ENCODE measurements around the gene FARS2.

FARS2 gene

DNA sequence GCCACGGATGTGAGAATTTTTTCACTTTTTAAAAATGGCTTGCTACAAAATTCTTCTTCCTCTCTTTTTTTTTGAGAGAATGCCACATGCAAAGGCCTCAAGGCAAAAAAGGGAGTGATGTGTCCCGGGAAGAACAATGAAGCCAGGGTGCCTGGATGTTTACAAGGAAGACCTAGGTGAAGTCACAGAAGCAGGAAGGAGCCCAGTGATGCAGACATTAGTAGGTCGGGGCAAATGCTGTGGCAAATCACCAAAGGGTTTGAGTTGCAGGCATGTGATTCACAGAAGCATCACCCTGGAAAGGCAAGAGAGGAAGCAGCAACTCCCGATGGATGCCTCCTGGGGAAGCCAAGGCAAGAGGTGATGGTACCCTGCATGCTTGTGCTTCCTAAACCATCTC, 46.8 kb downstream of the FARS2 start:
- Histone ChIP-seq H3K27ac (no peak overlapping the region), H3K9me3 (no peaks in the 10 kb centered on the region), H3K36me3 (no peaks in the 10 kb centered on the region), H3K4me1 (peaks cover 10% of the 10 kb centered on the region; the same call in 1 of the 2 replicates), H3K9ac (no peak overlapping the region), H3K27me3 (no peaks in the 10 kb centered on the region), H3K4me2 (no peak overlapping the region), H3K4me3 (no peak overlapping the region), H4K20me1 (peaks cover 21% of the 10 kb centered on the region; the same call in 1 of the 2 replicates)
- TF ChIP-seq Cebpa-rat (IDR thresholded peaks at IDR 0.05): no peak

DNA sequence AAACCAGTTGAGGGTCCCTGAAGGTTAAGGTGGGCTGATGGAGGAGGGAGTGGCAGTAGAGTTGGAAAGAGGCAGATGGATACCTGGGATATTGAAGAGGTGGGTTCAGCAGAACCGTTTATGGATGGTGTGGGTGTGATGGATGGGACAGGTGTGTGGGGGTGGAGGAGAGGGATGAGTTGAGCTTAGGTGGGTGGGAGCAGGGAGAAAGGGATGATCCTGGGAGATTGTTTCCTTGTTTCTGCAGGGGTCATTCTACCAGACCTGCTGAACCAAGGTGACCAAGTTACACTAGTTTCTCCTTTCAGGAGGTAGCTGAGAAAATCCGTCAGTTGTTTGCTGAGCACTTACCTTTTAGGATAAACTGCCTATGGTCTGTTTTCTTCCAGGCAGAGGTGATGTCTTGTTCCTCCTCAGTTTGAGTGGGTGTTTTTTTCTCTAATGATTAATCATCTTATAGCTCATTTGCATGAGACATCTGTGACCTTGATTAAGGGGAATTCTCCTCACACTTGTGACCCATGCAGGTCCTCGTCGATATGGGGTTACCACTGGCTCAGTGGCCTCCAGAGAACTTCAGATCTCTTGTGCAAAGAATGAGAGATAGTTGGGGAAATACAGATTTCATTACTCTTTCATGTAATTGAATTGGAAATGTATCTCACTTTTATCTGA, 53.0 kb downstream of the FARS2 start:
- Histone ChIP-seq H3K9ac (no peak overlapping the region), H3K9me3 (peaks cover 7% of the 10 kb centered on the region; the same call in 1 of the 2 replicates), H3K4me3 (no peak overlapping the region), H3K36me3 (no peaks in the 10 kb centered on the region), H3K27me3 (no peaks in the 10 kb centered on the region), H3K27ac (no peak overlapping the region), H3K4me1 (peaks cover 11% of the 10 kb centered on the region), H4K20me1 (peaks cover 22% of the 10 kb centered on the region; the same call in 1 of the 2 replicates), H3K4me2 (no peak overlapping the region)
- no peak for TF ChIP-seq Cebpa-rat (IDR thresholded peaks at IDR 0.05)

DNA sequence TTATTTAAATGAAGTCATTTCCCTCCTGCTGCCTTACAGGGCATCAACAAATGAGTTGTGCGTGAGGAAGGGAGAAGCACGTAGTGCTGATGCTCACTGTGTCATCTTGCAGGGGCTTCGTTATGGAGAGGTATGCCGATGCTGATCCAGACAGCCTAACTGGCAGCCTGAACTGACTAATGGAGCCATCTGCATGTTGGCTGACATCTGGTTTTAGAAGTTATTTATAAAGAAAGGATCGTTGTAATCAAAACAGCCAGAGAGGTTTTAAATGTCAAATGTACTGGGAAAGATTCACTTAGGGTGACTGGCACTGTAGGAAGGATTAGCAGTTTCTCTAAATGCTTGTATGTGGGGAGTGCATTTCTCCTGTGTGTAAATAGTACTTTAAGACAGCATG, 54.6 kb downstream of the FARS2 start:
- TF ChIP-seq Cebpa-rat (IDR thresholded peaks at IDR 0.05): no peak
- Histone ChIP-seq H3K9ac (no peak overlapping the region), H3K27me3 (no peaks in the 10 kb centered on the region), H3K4me3 (no peak overlapping the region), H3K4me2 (no peak overlapping the region), H3K9me3 (peaks cover 7% of the 10 kb centered on the region; the same call in 1 of the 2 replicates), H3K27ac (no peak overlapping the region), H3K4me1 (peaks cover 11% of the 10 kb centered on the region), H4K20me1 (peaks cover 22% of the 10 kb centered on the region; the same call in 1 of the 2 replicates), H3K36me3 (no peaks in the 10 kb centered on the region)

DNA sequence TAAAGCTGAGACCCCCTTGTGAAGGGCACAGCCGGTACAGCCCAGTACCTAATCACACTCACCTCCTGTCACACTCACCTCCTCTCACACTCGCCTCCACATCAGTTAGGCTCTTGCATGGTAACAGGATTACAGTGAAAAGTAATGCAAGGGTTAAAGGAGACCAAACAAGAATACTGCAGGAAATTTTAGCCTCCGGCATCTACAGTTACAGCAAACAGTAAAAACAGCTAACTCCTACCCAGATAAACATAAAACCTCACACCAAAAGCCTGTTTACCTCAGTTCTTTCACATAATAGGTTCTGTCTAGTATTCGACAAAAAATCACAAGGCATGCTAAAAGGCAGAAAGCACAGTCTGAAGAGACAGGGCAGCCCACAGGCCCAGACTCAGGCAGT, 55.6 kb downstream of the FARS2 start:
- no peak overlapping the region for H3K27ac ChIP-seq
- H3K36me3 ChIP-seq: no peaks in the 10 kb centered on the region
- peaks cover 22% of the 10 kb centered on the region; the same call in 1 of the 2 replicates for H4K20me1 ChIP-seq
- peak overlapping the region; percentile 46; the same call in 1 of the 2 replicates for H3K4me2 ChIP-seq
- H3K9me3 ChIP-seq: peaks cover 7% of the 10 kb centered on the region; the same call in 1 of the 2 replicates
- H3K9ac ChIP-seq: no peak overlapping the region
- H3K4me1 ChIP-seq: peaks cover 11% of the 10 kb centered on the region
- H3K4me3 ChIP-seq: no peak overlapping the region
- no peak for TF ChIP-seq Cebpa-rat (IDR thresholded peaks at IDR 0.05)
- H3K27me3 ChIP-seq: no peaks in the 10 kb centered on the region

DNA sequence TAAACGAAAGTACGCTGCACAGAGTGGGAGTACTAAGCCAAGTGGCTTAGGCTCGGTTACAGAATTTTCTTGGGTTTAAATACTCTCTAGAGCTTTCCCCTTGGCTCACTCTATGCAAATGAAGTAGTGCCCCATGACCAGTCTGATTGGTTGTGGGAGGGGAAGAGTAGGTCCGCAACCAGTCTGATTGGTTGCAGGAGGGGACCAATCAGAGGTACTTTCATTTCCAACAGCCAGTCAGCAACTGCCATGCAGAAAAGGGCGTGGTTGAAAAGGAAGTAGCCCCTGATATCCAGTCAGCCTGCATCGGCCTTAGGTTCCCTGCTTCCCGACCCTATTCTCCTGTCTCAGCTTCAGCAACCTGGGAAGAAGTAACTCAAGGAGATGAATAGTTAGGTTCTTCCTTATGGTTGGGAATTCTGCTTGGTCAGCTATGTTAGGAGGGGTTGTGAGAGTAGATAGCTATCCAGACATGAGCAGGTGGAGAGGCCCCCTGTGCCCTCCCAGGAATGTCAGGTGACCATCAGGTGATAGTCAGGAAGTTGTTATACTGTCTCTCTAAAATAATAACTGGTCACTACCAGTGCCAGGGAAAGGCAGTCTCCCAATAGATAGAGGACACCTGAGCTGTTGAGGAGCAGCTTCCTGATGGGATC, 57.4 kb downstream of the FARS2 start:
- H4K20me1 ChIP-seq: peaks cover 15% of the 10 kb centered on the region; the same call in 1 of the 2 replicates
- no peak overlapping the region for H3K9ac ChIP-seq
- H3K27me3 ChIP-seq: no peaks in the 10 kb centered on the region
- peaks cover 11% of the 10 kb centered on the region for H3K4me1 ChIP-seq
- H3K27ac ChIP-seq: no peak overlapping the region
- no peak overlapping the region for H3K4me3 ChIP-seq
- H3K4me2 ChIP-seq: no peak overlapping the region
- peaks cover 5% of the 10 kb centered on the region; the same call in 1 of the 2 replicates for H3K36me3 ChIP-seq
- no peak for TF ChIP-seq Cebpa-rat (IDR thresholded peaks at IDR 0.05)
- peaks cover 14% of the 10 kb centered on the region for H3K9me3 ChIP-seq

DNA sequence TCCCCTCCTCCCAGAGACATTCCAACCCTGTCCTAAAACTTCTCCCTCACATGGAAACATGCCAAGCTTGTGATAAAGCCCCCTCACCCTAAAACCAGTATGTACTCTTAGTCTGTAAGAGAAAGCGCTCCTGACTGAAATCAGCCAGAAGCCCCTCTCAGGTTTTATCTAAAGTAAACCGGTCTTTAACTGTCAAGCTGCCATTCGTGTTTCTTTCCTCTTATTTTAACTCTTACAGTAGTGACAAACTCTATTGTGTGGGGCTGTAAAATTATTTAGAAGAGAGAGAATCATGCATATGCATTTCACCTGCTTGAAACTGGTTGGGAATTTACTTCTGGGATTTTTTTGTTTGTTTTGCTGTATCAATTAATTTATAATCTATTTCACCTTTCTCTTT, 62.7 kb downstream of the FARS2 start:
- no peak overlapping the region for H3K9ac ChIP-seq
- H3K9me3 ChIP-seq: peaks cover 28% of the 10 kb centered on the region
- TF ChIP-seq Cebpa-rat (IDR thresholded peaks at IDR 0.05): no peak
- no peaks in the 10 kb centered on the region for H3K4me1 ChIP-seq
- H3K27me3 ChIP-seq: no peaks in the 10 kb centered on the region
- H3K27ac ChIP-seq: no peak overlapping the region
- H4K20me1 ChIP-seq: no peaks in the 10 kb centered on the region
- H3K4me2 ChIP-seq: no peak overlapping the region
- H3K4me3 ChIP-seq: no peak overlapping the region
- H3K36me3 ChIP-seq: peaks cover 35% of the 10 kb centered on the region

DNA sequence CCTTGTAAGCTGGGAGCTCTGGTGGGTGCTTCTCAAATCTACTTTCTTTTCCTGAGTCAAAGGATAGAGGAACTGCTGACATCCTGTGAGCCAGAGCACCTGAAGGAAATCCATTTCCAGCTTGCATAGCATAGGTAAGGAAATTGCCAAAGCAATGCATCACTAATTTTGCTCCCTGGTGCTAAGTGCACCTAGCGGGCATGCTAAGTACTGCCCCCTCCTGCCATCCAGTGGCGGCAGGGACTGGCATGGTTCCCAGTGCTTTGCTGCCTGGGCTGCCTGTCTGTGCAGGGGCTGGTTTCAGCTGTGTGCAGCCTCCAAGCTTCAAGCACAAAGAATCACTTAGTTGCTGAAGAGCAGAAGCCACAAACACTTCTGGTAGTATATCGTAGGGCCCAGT, 63.9 kb downstream of the FARS2 start:
- H3K27ac ChIP-seq: no peak overlapping the region
- H3K4me1 ChIP-seq: no peaks in the 10 kb centered on the region
- peaks cover 28% of the 10 kb centered on the region for H3K9me3 ChIP-seq
- H3K9ac ChIP-seq: no peak overlapping the region
- no peak for TF ChIP-seq Cebpa-rat (IDR thresholded peaks at IDR 0.05)
- H4K20me1 ChIP-seq: no peaks in the 10 kb centered on the region
- H3K4me2 ChIP-seq: no peak overlapping the region
- H3K27me3 ChIP-seq: no peaks in the 10 kb centered on the region
- H3K4me3 ChIP-seq: no peak overlapping the region
- H3K36me3 ChIP-seq: peaks cover 35% of the 10 kb centered on the region

DNA sequence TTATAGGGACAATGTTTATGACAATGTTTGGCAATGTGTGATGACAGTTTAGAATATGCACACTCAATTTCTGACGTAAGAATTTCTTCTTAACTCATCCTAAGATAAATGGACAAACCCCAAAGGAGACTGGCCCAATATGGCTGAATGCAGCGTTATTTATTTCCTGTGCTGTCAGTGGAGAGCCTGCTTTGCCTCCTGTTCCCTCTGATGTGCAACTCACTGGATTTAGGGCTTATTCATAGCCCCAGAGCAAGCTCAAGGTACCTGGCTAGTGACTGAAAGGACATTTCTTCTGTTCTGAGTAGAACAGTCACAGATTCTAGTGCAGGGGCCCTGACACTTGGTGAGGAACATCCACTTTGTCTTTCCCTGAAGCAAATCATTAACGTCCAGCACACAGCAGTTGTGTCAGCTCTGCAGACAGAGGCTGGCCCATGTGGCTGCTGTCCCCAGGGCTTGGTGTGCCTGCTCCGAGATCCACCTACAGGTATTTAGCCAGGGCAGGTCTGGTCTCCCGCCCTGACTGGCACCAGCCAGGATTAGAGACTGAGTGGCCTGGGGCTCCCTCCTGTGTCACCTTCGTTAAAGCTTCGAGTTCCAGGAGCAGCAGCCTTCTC, 64.8 kb downstream of the FARS2 start:
- Histone ChIP-seq H3K9me3 (peaks cover 28% of the 10 kb centered on the region), H3K4me1 (no peaks in the 10 kb centered on the region), H3K9ac (no peak overlapping the region), H3K36me3 (peaks cover 35% of the 10 kb centered on the region), H3K27me3 (no peaks in the 10 kb centered on the region), H3K27ac (no peak overlapping the region), H3K4me3 (no peak overlapping the region), H4K20me1 (no peaks in the 10 kb centered on the region), H3K4me2 (no peak overlapping the region)
- TF ChIP-seq Cebpa-rat (IDR thresholded peaks at IDR 0.05): no peak

DNA sequence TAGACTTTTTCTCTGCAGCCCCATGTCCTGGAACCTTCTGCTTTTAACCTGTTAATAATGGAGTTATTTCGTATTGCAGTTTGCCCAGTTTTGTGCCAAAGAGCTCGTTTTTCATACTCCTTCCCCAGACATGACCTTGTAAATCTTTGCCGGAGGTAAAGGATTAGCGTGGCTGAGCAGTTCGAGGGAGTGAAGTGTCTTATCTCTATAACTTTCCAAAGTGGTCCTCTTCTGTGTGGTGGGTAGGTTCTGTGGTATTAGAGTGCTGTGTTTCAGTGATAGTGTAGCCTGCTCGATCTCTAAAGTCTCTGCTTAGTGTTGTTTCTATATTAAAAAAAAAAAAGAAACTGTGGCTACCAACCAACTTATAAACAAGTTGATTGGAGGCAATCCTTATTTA, 67.5 kb downstream of the FARS2 start:
- 0 out of 2 replicates have a peak, but pooled peaks cover 5% of the 10 kb centered on the region for H4K20me1 ChIP-seq
- no peaks in the 10 kb centered on the region for H3K27me3 ChIP-seq

More for the DNA sequence above, 67.5 kb downstream of the FARS2 start:
- no peak overlapping the region for H3K27ac ChIP-seq
- no peak for TF ChIP-seq Cebpa-rat (IDR thresholded peaks at IDR 0.05)
- peaks cover 21% of the 10 kb centered on the region for H3K9me3 ChIP-seq
- no peak overlapping the region for H3K4me3 ChIP-seq
- no peak overlapping the region for H3K4me2 ChIP-seq
- H3K4me1 ChIP-seq: no peaks in the 10 kb centered on the region
- no peak overlapping the region for H3K9ac ChIP-seq
- peaks cover 29% of the 10 kb centered on the region for H3K36me3 ChIP-seq

All from BLaER1 (cell line).